ENCODE data around the gene XRCC5.

- TF ChIP-seq EZH2 (IDR thresholded peaks at IDR 0.05; ENCODE audit: borderline replicate concordance, low read depth, low read length, severe bottlenecking) (no peak), POLR2A (IDR thresholded peaks at IDR 0.05; ENCODE audit: low read depth, low read length) (no peak), MYC (IDR thresholded peaks at IDR 0.05; ENCODE audit: low read depth, low read length) (no peak), POLR2AphosphoS5 (IDR thresholded peaks at IDR 0.05; ENCODE audit: insufficient read depth, low read depth, low read length) (no peak)
- TF ChIP-seq, protein P1, sequence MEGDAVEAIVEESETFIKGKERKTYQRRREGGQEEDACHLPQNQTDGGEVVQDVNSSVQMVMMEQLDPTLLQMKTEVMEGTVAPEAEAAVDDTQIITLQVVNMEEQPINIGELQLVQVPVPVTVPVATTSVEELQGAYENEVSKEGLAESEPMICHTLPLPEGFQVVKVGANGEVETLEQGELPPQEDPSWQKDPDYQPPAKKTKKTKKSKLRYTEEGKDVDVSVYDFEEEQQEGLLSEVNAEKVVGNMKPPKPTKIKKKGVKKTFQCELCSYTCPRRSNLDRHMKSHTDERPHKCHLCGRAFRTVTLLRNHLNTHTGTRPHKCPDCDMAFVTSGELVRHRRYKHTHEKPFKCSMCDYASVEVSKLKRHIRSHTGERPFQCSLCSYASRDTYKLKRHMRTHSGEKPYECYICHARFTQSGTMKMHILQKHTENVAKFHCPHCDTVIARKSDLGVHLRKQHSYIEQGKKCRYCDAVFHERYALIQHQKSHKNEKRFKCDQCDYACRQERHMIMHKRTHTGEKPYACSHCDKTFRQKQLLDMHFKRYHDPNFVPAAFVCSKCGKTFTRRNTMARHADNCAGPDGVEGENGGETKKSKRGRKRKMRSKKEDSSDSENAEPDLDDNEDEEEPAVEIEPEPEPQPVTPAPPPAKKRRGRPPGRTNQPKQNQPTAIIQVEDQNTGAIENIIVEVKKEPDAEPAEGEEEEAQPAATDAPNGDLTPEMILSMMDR (IDR thresholded peaks at IDR 0.05; ENCODE audit: extremely low read depth in 1 of 2, insufficient read depth in 1 of 2, low read depth in 1 of 2, low read length in 2 of 2), result no peak
These were observed 38.3 kb downstream of the XRCC5 start for GRCh38 chr2:216147172-216148131.

All from endothelial cell of umbilical vein (primary cell).